Adrenal gland (tissue), 5 donors: ENCODE results near the gene YY1.

ENCODE experiments used
- CTCF ChIP-seq, 6 experiments: fragments of 450-650 bp in 4 of 6; fragments of 200-600 bp in 2 of 6; sonication (generic) in 1 of 6; IDR thresholded peaks; 1 replicate in 5 of 6; 2 replicates in 1 of 6; pipeline versions ENCODE4 v1.5.1 to v1.8.0; 2016 to 2021; ENCODE audit warnings: antibody characterized with exemption in 6 of 6, mild to moderate bottlenecking in 2 of 6, moderate library complexity in 1 of 6
- POLR2A ChIP-seq, 2 donors: fragments of 450-650 bp; IDR thresholded peaks; one replicate each; pipeline ENCODE4 v1.6.1; 2017; ENCODE audit warnings: antibody characterized with exemption in 2 of 2, mild to moderate bottlenecking in 2 of 2, moderate library complexity in 1 of 2
- donor health status: DM: no; HTN: no; CAD: no.

DNA sequence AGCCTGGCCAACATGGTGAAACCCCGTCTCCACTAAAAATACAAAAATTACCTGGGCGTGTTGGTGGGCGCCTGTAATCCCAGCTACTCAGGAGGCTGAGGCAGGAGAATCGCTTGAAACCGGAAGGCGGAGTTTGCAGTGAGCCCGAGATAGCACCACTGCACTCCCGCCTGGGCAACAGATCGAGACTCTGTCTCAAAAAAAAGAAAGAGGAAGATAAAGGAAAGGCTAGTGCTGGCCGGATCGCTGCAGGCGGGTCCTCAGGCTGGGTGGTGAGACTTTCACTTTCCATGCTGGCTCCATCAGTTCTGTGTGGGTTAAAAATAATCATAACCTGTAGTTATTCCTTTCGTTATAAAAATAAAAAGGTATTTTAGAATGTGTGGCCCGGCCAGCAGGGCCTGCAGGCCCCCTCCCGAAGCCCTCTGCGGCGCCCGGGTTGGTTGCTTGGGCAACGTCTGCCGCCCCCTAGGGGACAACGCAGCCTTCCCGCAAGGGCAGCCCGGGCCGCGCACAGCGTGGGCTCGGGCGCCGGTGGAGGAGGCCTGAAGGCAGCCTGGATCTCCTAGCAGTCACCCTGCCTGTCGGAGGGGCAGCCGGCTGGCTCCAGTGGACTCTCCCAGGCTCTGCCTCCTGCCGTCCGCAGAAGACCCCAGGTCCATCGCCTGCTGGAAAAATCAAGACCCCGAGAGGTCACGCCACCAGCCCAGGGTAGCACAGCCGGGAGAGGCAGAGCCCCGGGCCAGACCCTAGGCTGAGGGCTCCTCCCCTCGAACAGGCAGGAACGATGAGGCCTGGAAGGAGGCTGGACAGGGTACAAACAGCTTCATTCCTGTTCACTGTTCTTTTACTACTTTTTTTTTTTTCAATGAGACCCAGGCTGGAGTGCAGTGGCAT, 79.2 kb downstream of the YY1 start:
- TF ChIP-seq POLR2A (IDR thresholded peaks at IDR 0.05) (no peak), CTCF (IDR thresholded peaks at IDR 0.05) (peak; percentile 64 to 87 (median 77))
